GM18868 (cell line): Measurements from ENCODE around the gene RNF13.
"Not testable (repeated sequence)": the region's sequence is repeated elsewhere in the genome, so short reads cannot be mapped to it uniquely, and the experiment has no call there.

ENCODE experiments used
- ATAC-seq: cut with Tn5 transposase; IDR thresholded peaks from one replicate; pipeline ENCODE4 v1.9.1; 2021; ENCODE audit warnings: mild to moderate bottlenecking, moderate library complexity; ENCODE audit not compliant: unreplicated experiment

Gene RNF13

GRCh38 chr3:149838491-149838890 lies 25.5 kb downstream of the RNF13 start:
- ATAC-seq, result not testable (repeated sequence)

- not testable (repeated sequence) for ATAC-seq
Measured at GRCh38 chr3:149839469-149839868, 26.5 kb downstream of the RNF13 start.

GRCh38 chr3:149839896-149840295 lies 26.9 kb downstream of the RNF13 start:
- ATAC-seq, result no peak

- no peak for ATAC-seq
Measured at GRCh38 chr3:149843502-149843901, 30.5 kb downstream of the RNF13 start.

GRCh38 chr3:149844091-149844490 lies 31.1 kb downstream of the RNF13 start:
- no peak for ATAC-seq

- ATAC-seq, result no peak
Measured at GRCh38 chr3:149845570-149846244, 32.7 kb downstream of the RNF13 start.

GRCh38 chr3:149848238-149848637 lies 35.2 kb downstream of the RNF13 start:
- ATAC-seq, result no peak

- ATAC-seq, result no peak
Measured at GRCh38 chr3:149848688-149849087, 35.7 kb downstream of the RNF13 start.

- no peak for ATAC-seq
Measured at GRCh38 chr3:149850787-149851584, 38.0 kb downstream of the RNF13 start.

GRCh38 chr3:149858911-149859310 lies 45.9 kb downstream of the RNF13 start:
- no peak for ATAC-seq

GRCh38 chr3:149860881-149861280 lies 47.9 kb downstream of the RNF13 start:
- no peak for ATAC-seq

GRCh38 chr3:149867563-149867962 lies 54.5 kb downstream of the RNF13 start:
- no peak for ATAC-seq

- ATAC-seq, result no peak
Measured at GRCh38 chr3:149871855-149872254, 58.8 kb downstream of the RNF13 start.

GRCh38 chr3:149872589-149872988 lies 59.6 kb downstream of the RNF13 start:
- ATAC-seq, result no peak

GRCh38 chr3:149877668-149878067 lies 64.7 kb downstream of the RNF13 start:
- no peak for ATAC-seq

GRCh38 chr3:149879872-149880271 lies 66.9 kb downstream of the RNF13 start:
- no peak for ATAC-seq

GRCh38 chr3:149881879-149882278 lies 68.9 kb downstream of the RNF13 start:
- no peak for ATAC-seq

- ATAC-seq, result no peak
Measured at GRCh38 chr3:149883134-149883533, 70.1 kb downstream of the RNF13 start.

- not testable (repeated sequence) for ATAC-seq
Measured at GRCh38 chr3:149883860-149884259, 70.8 kb downstream of the RNF13 start.

GRCh38 chr3:149884848-149885247 lies 71.8 kb downstream of the RNF13 start:
- ATAC-seq, result not testable (repeated sequence)

- no peak for ATAC-seq
Measured at GRCh38 chr3:149886957-149887356, 73.9 kb downstream of the RNF13 start.

GRCh38 chr3:149891621-149892020 lies 78.6 kb downstream of the RNF13 start:
- ATAC-seq, result no peak
